ENCODE measurements around the gene ALKBH7.
"Not testable (repeated sequence)": the region's sequence is repeated elsewhere in the genome, so short reads cannot be mapped to it uniquely, and the experiment has no call there.

ALKBH7 gene

GRCh38 chr19:6359568-6360341 is 12.8 kb upstream of the ALKBH7 start:
- Mint-ChIP-seq H3K9me3 (no peaks in the 10 kb centered on the region), H3K36me3 (peaks cover 2% of the 10 kb centered on the region), H3K4me1 (peaks cover 17% of the 10 kb centered on the region), H3K4me3 (peak overlapping the region; percentile 17), H3K27me3 (no peaks in the 10 kb centered on the region), H3K27ac (no peak overlapping the region)

GRCh38 chr19:6360445-6360844 is 12.1 kb upstream of the ALKBH7 start:
- H3K36me3 Mint-ChIP-seq, H3K9me3 Mint-ChIP-seq, H3K27me3 Mint-ChIP-seq, H3K27ac Mint-ChIP-seq, H3K4me3 Mint-ChIP-seq: not testable (repeated sequence)
- peaks cover 17% of the 10 kb centered on the region for H3K4me1 Mint-ChIP-seq

- H3K4me3 Mint-ChIP-seq, result peak overlapping the region; percentile 92
- not testable (repeated sequence) for H3K36me3 Mint-ChIP-seq, H3K27ac Mint-ChIP-seq, H3K9me3 Mint-ChIP-seq, H3K27me3 Mint-ChIP-seq
- peaks cover 17% of the 10 kb centered on the region for H3K4me1 Mint-ChIP-seq
Observed at GRCh38 chr19:6360857-6361216, 11.8 kb upstream of the ALKBH7 start.

GRCh38 chr19:6362027-6362350 is 10.6 kb upstream of the ALKBH7 start:
- peaks cover 2% of the 10 kb centered on the region for H3K36me3 Mint-ChIP-seq
- H3K9me3 Mint-ChIP-seq, result no peaks in the 10 kb centered on the region

GRCh38 chr19:6362351-6362801 is 10.2 kb upstream of the ALKBH7 start:
- H3K4me1 Mint-ChIP-seq, result peaks cover 17% of the 10 kb centered on the region
- H3K36me3 Mint-ChIP-seq, result peaks cover 2% of the 10 kb centered on the region
- H3K9me3 Mint-ChIP-seq, result no peaks in the 10 kb centered on the region
- peak overlapping the region; percentile 96 for H3K27ac Mint-ChIP-seq
- peak overlapping the region; percentile 92 for H3K4me3 Mint-ChIP-seq
- H3K27me3 Mint-ChIP-seq, result no peaks in the 10 kb centered on the region

More at GRCh38 chr19:6362027-6362350, 10.6 kb upstream of the ALKBH7 start:
- Mint-ChIP-seq H3K27ac (peak overlapping the region; percentile 96), H3K4me3 (peak overlapping the region; percentile 92), H3K27me3 (no peaks in the 10 kb centered on the region), H3K4me1 (peaks cover 17% of the 10 kb centered on the region)

- H3K36me3 Mint-ChIP-seq, result peaks cover 5% of the 10 kb centered on the region
- H3K27ac Mint-ChIP-seq, result no peak overlapping the region
- H3K4me1 Mint-ChIP-seq, result peaks cover 19% of the 10 kb centered on the region
- no peaks in the 10 kb centered on the region for H3K27me3 Mint-ChIP-seq
- no peaks in the 10 kb centered on the region for H3K9me3 Mint-ChIP-seq
- H3K4me3 Mint-ChIP-seq, result peak overlapping the region; percentile 3
Observed at GRCh38 chr19:6364353-6364752, 8.2 kb upstream of the ALKBH7 start.

GRCh38 chr19:6373096-6373812 is 660 bp downstream of the ALKBH7 start:
- Mint-ChIP-seq H3K27ac (peak overlapping the region; percentile 91), H3K36me3 (peaks cover 5% of the 10 kb centered on the region), H3K27me3 (no peaks in the 10 kb centered on the region), H3K4me1 (peaks cover 19% of the 10 kb centered on the region), H3K4me3 (peak overlapping the region; percentile 91), H3K9me3 (no peaks in the 10 kb centered on the region)

- Mint-ChIP-seq H3K27me3 (no peaks in the 10 kb centered on the region), H3K36me3 (peaks cover 4% of the 10 kb centered on the region), H3K27ac (peak overlapping the region; percentile 23), H3K4me3 (peak overlapping the region; percentile 91), H3K9me3 (no peaks in the 10 kb centered on the region), H3K4me1 (peaks cover 19% of the 10 kb centered on the region)
Observed at GRCh38 chr19:6373813-6374108, 1.2 kb downstream of the ALKBH7 start.

- H3K27me3 Mint-ChIP-seq, result no peaks in the 10 kb centered on the region
- peaks cover 19% of the 10 kb centered on the region for H3K4me1 Mint-ChIP-seq
- peaks cover 2% of the 10 kb centered on the region for H3K36me3 Mint-ChIP-seq
- H3K4me3 Mint-ChIP-seq, result no peak overlapping the region
- no peak overlapping the region for H3K27ac Mint-ChIP-seq
- H3K9me3 Mint-ChIP-seq, result no peaks in the 10 kb centered on the region
Observed at GRCh38 chr19:6374161-6374709, 1.6 kb downstream of the ALKBH7 start.

GRCh38 chr19:6374711-6375410 is 2.3 kb downstream of the ALKBH7 start:
- Mint-ChIP-seq H3K27ac (no peak overlapping the region), H3K36me3 (peaks cover 2% of the 10 kb centered on the region), H3K27me3 (no peaks in the 10 kb centered on the region), H3K4me1 (peaks cover 13% of the 10 kb centered on the region), H3K4me3 (no peak overlapping the region), H3K9me3 (no peaks in the 10 kb centered on the region)

- Mint-ChIP-seq H3K27ac (no peak within 1 kb of the TSS), H3K36me3 (peaks cover 7% of the 10 kb centered on the region), H3K9me3 (no peaks in the 10 kb centered on the region), H3K4me3 (no peak within 1 kb of the TSS), H3K4me1 (peaks cover 11% of the 10 kb centered on the region), H3K27me3 (no peaks in the 10 kb centered on the region)
Observed at GRCh38 chr19:6375411-6376010, 2.9 kb downstream of the ALKBH7 start, which contains the start of gene PSPN. Gene PSPN, minus strand, starts transcription at chr19:6375933. Its CDS starts 84 bp downstream, at chr19:6375849.

GRCh38 chr19:6376512-6377190 is 4.1 kb downstream of the ALKBH7 start:
- Mint-ChIP-seq H3K27me3 (no peaks in the 10 kb centered on the region), H3K4me1 (peaks cover 11% of the 10 kb centered on the region), H3K9me3 (no peaks in the 10 kb centered on the region), H3K4me3 (no peak overlapping the region), H3K36me3 (peaks cover 9% of the 10 kb centered on the region), H3K27ac (no peak overlapping the region)

- no peaks in the 10 kb centered on the region for H3K27me3 Mint-ChIP-seq
- H3K9me3 Mint-ChIP-seq, result no peaks in the 10 kb centered on the region
- peaks cover 4% of the 10 kb centered on the region for H3K4me1 Mint-ChIP-seq
- no peak overlapping the region for H3K4me3 Mint-ChIP-seq
- peaks cover 10% of the 10 kb centered on the region for H3K36me3 Mint-ChIP-seq
- no peak overlapping the region for H3K27ac Mint-ChIP-seq
Observed at GRCh38 chr19:6378041-6378440, 5.4 kb downstream of the ALKBH7 start.

GRCh38 chr19:6378486-6378885 is 5.9 kb downstream of the ALKBH7 start:
- no peak overlapping the region for H3K27ac Mint-ChIP-seq
- no peaks in the 10 kb centered on the region for H3K9me3 Mint-ChIP-seq
- H3K4me3 Mint-ChIP-seq, result no peak overlapping the region
- peaks cover 12% of the 10 kb centered on the region for H3K36me3 Mint-ChIP-seq
- no peaks in the 10 kb centered on the region for H3K27me3 Mint-ChIP-seq
- H3K4me1 Mint-ChIP-seq, result peaks cover 4% of the 10 kb centered on the region

- Mint-ChIP-seq H3K27me3 (no peaks in the 10 kb centered on the region), H3K4me3 (no peak overlapping the region), H3K4me1 (no peaks in the 10 kb centered on the region), H3K9me3 (no peaks in the 10 kb centered on the region), H3K27ac (no peak overlapping the region), H3K36me3 (peaks cover 12% of the 10 kb centered on the region)
Observed at GRCh38 chr19:6379744-6380143, 7.2 kb downstream of the ALKBH7 start.
